ENCODE measurements around the gene CNTNAP5.
A peak's percentile ranks its signal among the peaks of the same experiment; 100 is the strongest.

CNTNAP5 gene

DNA sequence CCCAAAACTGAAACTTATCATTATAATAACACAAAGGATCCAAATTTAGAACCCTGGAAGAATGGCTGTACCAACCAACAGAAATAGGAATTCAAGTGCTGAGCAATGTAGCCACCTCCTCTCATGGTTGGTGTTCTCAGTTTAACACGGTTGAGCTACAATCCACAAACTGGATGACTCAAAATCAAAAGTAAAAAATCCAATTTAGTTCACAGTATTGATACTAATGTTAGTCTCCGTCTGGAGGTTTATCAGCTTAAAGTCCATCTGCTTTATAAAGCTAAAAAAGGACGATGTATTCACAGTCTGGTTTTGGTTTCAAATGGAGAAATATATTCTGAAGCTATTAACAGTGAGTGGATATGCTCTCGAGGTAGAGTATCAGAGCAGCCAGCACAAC lies 40.5 kb downstream of the CNTNAP5 start:
- DNase-seq = no peak

DNA sequence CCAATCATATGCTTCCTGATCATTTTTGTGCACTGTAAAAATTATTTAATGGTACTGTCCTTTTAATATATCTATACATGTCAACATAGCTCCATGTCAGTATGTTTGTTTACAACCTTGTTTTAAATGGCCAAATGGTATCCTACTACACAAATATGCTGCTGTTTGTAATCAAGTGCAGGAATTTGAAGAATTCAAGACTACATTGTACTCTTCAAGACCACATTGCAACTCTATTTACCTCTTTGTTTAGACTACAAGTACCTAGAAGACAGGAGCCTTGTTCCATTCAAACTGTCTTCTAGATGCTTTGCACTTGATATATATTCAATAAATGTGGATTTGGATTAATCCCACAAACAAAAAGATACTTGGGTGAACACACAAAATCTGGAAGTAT lies 41.7 kb downstream of the CNTNAP5 start:
- DNase-seq = no peak

DNA sequence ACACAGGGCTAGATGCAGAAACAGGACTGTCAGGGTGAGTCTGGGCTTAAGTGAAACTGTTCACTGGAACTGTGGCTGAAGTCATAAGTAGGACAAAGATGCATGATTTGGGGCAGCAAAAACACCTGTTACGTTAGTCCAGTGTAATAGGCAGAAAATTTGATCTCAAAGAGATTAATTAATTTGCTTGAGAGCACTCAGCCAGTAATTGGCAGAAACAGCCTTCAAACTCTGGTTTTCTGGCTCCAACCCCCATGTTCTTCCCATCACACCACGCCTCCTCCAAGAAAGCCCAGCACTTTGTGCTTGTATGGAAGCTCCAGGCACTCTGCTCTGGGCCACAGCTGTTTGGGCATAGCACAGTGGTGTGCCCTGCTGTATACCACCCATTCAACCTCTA lies 54.0 kb downstream of the CNTNAP5 start:
- no peak for DNase-seq

DNA sequence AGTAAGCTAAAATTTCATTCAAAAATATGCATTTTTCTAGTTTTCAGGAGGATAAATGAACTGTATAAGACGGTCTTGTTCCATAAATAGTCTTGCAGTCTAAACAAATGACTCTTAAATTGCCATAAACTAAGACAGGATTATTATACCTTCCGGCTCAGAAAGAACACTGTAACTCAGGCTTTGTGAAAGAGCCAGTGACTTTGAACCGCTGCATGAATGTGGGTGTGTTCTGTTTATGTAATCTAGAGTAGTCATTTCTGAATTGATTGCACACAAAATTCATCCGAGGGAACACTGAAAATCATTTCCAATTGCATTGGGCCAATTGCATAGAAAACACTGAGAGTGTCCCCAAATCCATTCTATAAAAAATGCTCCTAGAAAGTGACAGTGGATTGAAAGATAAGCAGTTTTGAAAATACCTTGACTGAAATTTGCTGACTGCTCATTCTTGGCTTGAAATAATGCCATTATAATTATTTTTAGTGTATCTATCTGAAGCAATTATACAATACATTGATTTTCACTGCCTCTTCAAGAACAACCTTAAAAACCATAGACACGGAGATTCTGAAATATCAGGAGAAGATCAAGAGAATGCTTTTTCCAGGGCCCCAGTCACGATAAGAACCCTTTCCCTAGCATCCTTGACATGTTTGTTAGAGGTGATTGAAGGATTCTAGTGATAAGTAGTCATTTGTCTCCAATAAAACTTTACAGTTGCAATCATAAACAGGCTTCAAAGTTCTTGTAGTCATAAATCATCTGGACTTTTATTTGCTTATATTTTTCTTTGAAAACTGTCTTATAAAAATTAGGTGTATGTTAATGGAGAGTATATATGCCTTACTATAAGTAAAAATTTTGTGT lies 55.4 kb downstream of the CNTNAP5 start:
- DNase-seq = no peak

DNA sequence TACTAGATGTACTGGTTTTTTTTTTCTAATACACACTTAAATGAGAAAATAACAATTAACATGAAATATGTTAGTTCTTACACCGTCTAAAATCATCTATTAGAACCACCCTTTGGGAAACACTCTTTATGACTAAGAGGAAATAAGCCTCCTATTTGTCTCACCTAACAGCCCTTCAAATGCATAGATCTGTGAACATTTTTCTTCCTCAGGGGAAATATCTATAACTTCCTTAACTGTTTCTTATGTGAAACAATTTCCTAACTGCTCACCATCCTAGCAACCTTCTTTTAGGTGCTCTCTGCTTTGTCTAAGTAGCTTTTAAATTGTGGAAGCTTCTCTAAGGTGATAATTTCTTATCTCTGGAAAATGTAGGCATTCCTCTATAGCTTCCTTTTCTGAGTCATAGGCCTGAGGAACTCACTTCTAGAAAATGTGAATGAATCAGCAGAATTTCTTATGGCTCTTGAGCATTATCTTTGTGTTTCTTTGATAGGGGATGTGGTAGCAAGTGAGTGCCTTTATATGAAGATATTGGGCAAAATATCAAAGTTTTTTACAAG lies 56.1 kb downstream of the CNTNAP5 start:
- DNase-seq = peak; percentile 53

DNA sequence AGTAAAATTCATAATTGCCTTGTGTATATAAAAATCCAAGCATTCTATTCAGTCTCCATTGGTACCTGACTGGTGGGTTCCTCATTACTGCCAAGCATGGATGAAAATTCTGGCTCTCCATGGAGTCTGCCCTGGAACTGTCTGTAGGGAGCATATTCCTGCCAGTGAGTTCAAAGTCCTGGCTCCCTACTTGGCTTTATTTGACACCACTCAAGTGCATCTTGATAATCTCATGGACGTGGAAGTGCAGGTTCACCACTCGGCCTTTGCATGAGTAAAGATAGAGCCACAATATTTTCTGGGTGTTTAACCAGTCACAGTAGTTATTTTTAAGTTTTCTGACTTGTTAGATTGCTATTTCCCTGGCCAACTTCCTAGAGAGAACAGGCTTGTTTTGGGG lies 63.5 kb downstream of the CNTNAP5 start:
- no peak for DNase-seq

DNA sequence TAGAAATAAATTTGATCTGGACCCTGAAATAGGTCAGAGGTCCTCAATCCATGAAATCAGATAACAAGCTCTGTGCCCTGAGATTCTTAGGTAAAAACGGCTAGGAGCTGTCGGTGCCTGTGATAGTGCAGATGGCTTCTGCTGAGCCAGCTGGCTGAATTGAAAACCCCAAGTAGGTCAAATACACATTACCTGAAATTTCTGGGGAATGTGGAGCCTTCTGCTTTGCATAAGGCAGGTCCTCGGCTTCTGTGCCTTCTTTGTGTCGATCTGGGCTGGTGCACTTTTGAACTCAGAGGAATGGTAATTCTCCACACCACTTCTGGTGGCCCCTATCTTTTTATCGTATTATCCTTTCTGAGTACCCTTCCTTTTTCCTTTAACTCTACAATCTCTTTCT lies 66.6 kb downstream of the CNTNAP5 start:
- no peak for DNase-seq

DNA sequence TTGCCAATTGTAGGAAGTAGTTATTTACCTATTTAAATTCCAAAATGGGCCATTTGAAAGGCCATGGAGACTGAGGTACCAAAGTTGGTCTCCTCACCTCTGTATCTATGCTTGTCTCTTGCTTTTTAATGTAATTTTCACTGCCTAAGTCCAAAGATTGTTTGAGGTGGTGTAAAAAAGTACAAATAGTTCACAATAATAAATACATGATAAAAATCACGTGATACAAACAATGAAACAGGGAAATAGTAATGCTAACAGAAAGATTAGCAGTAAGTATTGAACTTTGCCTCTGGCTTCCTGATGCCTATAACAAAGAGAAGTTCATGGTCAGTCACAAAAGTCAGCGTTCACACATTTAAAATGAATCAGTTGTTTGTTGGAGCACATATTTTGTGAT lies 67.6 kb downstream of the CNTNAP5 start:
- DNase-seq = no peak

DNA sequence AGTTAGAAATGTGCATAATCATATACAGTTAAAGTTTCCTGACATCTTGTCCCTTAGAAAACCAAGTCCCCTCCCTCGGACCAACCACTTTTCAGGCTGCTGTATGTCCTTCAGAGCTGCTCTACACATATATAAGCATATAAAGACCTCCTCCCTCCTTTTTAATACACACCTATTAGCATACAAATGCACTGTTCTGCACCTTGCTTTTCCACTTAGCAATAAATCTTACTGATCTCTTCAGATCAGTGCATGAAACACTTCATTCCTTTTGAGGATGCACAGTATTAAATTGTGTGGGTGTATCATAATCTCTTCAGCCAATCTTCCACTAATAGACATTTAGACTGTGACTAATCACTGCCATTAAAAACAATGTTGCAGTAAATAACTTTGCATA lies 79.8 kb downstream of the CNTNAP5 start:
- DNase-seq = no peak

DNA sequence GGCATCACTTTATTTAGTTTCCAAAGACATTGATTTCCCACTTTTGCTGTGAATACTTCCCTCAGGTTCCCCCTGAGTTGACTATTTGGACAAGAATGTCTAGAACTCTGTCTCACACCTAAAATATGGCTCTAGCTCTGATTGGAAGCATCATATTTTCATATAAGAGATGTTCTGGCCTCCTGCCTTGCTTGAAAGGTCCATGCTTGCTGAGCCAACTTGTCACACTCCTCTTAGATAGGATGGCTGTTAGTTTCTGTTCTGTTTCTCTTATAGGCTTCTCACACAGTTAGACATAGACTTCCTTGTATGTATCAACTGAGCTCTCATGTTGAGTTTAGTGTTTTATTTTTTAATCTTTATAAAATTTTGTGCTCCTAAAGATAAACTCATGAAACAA lies 87.1 kb downstream of the CNTNAP5 start:
- no peak for DNase-seq

DNA sequence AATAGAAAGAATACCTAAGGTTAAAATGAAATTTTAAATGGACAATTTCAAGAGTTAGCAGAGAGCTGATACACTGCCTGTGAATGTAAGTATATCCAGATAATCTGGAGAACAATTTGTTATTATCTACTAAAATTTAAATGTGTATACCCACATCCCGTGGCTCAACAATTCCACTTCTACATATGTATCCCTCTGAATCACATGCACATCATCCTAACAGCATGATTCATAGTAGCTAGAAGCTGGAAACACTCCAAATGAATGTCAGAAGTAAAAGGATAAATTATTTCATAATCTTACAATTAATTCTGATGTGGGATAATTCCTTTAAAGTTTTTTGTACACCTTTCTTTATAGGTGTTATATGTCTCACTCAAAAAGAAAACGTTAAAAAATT lies 87.9 kb downstream of the CNTNAP5 start:
- DNase-seq = no peak

DNA sequence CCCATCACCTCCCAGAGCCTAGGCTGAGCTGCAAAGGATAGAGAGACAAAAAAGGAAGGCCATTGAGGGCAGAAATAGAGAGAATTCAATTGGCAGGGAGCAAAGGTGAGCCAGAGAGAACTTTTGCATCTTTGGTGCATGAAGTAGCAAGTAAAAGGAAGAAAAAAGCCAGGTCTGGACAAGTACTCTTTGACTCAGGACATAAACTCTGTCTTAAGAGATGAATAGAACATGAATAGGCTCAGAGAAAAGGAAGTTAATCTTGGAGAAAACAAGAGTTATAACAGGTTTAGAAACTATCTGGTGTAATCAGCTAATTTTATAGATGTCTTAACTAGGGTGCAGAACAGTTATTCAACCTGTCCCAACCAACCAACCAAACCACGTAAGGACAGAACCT lies 95.2 kb downstream of the CNTNAP5 start:
- no peak for DNase-seq

DNA sequence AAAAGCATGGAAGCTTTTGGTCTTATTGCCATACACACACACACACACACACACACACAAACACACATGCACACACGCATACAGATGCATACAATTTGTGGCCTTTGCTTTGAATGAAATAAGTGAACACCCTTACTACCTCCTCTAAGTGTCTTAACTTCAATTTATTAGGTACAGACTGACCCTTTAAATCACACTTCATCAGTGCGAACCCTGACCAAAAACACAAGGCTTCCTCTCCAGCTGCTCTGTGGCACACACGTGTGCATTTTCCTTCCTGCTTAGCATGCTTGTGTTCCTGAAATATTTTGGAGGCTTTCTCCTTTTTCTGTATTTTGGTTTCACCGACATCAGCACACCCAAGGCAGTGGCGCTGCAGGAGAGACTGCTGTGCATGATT lies 96.0 kb downstream of the CNTNAP5 start:
- DNase-seq = no peak

DNA sequence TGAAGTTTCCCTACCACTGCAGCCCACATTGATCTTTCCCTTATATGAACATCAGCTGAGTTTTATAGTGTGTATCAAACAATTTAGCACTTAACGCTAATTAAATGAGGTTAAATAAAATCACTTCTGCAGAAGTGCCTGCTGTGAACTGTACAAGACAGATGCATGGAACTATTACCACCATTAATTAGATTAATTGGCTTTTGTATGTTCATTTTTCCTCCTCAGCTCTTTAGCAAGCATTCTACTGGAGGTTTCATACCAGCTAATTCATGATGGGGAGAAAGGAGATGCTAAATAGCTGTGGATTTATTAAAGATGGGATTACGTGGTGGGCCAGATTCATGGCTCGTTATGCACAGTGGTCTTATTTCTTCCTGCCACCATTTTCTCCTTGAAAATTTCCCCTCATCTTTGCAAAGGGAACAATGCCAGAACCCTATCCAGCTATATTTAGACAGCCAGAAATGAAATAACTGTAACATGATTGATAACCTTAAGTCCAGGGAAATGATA lies 96.7 kb downstream of the CNTNAP5 start:
- no peak for DNase-seq

DNA sequence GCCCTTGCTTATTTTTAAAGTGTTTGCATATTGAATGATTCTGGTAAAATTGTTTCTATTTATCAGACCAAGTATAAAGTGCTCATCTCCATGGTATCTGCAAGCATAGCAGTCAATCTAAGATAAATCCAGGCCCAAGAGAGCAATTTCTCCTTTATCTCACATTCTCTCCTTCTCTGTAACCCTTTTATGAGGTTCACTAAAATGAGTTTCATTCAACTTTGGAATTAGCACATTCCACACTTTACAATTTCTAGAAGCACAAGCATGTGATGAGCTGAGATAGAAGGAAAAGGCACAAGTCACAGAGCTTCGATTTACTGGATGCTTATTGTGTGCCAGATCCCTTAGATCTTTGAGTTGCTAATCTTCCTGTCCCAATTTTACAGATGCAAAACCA lies 97.3 kb downstream of the CNTNAP5 start:
- DNase-seq = no peak

DNA sequence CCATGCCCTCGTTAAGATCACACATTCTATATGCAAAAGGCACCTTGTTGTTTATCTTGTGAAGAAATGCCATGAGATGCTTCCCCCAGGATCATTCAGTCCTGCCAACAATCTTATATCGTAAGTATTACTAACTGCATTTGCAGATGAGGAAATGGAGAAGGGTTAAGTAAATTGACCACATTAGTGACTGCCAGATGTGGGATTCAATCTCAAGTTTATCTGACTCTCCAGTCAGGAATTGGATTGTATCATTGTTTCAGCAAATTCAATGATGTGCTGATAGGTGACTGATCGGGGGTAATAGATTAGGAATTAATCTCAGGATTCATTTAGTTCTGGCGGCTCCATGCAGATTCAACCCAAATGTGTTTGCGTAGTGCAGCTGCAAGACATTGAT lies 106.2 kb downstream of the CNTNAP5 start:
- DNase-seq = no peak

DNA sequence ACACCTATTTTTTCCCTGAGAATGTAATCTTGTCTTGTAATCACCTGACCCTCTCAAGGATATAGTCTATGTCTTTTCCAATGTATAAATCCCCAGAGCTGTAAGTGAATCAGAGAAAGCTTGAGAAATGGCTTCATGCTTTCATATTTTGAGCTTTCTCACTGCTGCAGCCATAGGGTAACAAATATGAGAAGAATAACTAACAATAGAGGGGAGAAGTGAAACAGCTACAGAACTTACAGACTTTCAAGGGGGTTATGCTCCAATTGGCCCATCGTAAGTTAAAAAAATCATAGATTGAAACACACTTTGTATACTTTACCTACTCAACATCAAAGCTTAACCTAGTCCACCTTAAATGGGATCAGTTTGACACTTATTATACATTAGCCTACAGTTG lies 111.0 kb downstream of the CNTNAP5 start:
- no peak for DNase-seq

DNA sequence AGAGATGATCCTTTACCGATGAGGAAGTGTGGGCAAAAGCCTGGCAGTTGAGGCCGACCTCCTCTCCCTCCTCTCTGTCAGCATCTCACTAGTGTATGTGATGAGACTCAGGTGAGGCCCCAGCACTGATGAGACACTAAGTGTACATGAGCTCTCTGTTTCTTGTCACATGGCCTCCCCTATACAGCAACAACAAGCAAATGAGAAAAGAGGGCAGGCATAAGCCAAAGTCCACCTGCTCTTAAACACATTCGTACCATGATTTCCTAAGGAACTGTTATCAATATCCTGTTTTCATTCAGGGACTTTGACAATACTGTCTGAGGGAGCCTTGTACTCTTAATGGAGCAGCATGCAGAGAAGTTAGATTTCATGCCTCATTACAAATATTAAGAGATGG lies 113.0 kb downstream of the CNTNAP5 start:
- DNase-seq = no peak

DNA sequence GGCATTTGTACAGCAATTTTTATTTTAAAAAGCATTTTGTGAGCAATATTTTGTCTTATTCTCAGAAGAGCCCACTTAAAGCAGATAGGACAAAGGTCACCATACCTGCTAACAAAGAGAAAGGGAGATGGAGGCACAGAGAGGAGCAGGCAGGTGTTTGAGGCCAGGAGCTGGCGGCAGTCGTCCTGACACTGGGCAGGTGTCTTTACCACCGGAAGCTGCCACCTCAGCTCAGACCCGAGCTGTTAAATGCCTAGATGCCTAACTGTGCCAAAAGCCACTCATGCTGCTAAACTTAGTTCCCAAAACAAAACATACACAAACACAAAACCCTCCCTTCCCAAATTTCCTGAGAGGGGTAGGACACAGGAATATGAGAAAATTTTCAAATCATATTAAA lies 120.9 kb downstream of the CNTNAP5 start:
- no peak for DNase-seq

DNA sequence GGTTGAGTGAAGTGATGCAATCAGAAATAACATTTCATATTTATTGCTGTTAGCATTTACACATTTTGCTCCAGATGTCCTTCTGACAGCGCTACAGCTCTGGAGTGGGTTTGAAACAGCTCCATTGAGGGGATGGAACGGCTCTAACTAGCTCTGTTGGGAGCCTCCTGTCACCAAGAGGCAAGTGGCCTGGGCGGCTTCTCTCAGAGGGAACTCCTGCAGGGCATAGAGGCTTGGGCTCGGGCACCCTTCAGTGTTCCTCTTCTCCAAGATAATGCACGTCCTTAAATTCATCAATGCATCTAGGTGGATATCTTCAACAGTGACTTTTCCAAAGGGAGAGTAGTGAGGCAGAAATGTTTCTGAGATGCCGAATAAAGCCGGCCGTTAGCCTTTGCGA lies 122.5 kb downstream of the CNTNAP5 start:
- no peak for DNase-seq

DNA sequence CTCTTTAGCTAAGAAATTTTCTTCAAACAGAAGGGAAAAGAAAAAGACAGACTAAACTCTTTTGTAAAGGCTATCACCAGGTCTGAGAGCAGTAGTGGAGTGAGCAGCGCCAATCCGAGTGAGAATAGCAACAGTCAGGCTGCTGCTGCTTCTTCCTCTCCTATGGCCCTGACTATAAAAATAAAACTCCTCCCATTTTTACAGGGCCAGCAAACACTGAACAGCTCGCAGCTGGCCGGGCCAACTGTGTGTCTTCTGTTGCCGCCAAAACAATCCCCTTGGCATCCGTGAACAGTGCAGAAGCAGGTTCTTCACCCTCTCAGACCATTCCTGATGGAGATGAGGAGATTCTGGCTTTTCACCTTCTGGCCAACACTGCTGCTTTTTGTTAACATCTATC lies 124.5 kb downstream of the CNTNAP5 start:
- no peak for DNase-seq

DNA sequence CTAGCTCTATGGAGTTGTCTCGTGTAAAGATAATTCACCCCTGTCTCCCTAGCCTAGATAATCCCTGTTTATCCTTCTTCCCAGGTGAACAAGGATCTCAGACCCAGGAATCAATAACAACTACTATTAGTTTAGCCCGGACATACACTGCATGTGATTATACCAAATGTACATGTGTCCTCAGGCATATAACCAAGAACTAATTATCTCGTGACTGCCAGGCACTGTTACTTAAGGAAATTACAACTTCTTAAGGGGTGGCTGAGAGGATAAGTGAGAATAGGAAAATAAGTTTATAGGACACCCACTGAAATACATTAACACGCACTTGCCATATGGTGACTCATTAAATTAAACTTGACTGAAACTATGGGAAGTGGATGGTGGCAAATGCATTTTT lies 126.6 kb downstream of the CNTNAP5 start:
- no peak for DNase-seq

DNA sequence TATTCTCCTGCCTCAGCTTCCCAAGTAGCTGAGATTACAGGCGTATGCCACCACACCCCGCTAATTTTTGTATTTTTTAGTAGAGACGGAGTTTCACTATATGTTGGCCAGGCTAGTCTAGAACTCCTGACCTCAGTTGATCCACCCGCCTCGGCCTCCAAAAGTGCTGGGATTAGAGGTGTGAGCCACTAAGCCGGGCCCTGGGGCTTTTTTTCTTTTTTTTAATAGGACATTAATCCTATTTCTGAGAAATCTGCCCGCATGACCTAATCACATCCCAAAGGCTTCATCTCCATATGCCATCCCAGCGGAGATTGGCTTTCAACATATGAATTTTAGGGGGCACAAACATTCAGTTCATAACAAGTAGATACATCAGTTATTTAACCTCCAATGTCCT lies 128.6 kb downstream of the CNTNAP5 start:
- no peak for DNase-seq

DNA sequence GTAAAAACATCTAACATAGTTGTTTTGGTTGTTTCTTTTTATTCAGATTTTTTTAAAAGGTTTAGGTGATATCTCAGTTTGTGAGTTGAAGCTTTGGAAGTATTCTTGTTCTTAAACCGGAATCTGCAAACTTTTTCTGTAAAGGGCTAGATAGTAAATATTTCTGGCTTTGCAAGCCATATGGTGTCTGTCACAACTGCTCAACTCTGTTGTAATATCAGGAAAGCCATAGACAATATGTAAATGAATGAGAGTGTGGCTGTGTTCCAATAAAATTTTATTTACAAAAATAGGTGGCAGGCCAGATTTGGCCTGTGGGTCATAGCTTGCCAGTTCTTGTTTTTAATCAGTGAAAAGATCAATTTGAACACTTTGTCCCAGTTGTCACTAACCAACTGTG lies 134.1 kb downstream of the CNTNAP5 start:
- DNase-seq = no peak

DNA sequence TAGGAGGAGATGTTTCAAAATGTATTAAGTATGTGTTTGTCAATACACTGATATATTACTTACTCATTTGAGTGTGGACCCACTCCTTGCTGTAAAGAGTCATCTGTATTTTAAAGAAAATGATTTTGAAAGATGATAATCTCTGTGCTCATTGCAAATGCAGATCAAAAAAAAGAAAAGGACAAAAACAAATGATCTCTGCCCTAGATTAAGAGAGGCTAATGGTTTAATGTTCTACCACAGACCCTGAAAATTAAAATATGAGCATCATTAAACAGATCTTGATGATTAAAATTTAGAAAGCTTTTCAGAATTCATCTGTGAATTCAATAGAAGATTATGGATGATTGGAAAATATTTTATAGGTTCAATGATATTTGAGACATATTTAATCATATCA lies 136.5 kb downstream of the CNTNAP5 start:
- DNase-seq = no peak

Measured in hematopoietic multipotent progenitor cell treated with erythropoietin and hydrocortisone succinate and interleukin-3 and kit ligand, for 8 days (in vitro differentiated cells).